Measurements from ENCODE around the gene C10orf90. TPM values are rescaled to one million over a fixed set of nuclear protein-coding genes. Genes with fewer than 3 reads are reported as not detected.

C10orf90 gene
- total RNA-seq, 1 experiment from 2014 or later: 0.18 TPM

GRCh38 chr10:126392068-126392467 lies 278.4 kb downstream of the C10orf90 start:
- Histone ChIP-seq H3K9me2 (replicated peaks; ENCODE audit: low read length) (no peaks in the 10 kb centered on the region), H3K4me3 (ENCODE audit: low read length) (no peak overlapping the region), H4K20me1 (ENCODE audit: low read length) (no peaks in the 10 kb centered on the region), H3K27ac (ENCODE audit: low read length) (no peak overlapping the region), H3K4me2 (ENCODE audit: low read length) (no peak overlapping the region), H3K27me3 (ENCODE audit: low read length) (no peaks in the 10 kb centered on the region), H3K4me1 (ENCODE audit: insufficient read depth, low read length) (peaks cover 4% of the 10 kb centered on the region), H3K79me2 (ENCODE audit: low read length) (no peaks in the 10 kb centered on the region), H3K9ac (ENCODE audit: low read length) (no peak overlapping the region), H2AFZ (ENCODE audit: low read length) (no peak overlapping the region), H3K9me3 (ENCODE audit: low read length) (no peaks in the 10 kb centered on the region), H3K36me3 (ENCODE audit: low read depth, low read length) (no peaks in the 10 kb centered on the region), H3F3A (ENCODE audit: low read length, unreplicated experiment) (no peaks in the 10 kb centered on the region)
- no TSS peak for BruUV-seq (replicated peaks)
- TF ChIP-seq CTCF (conservative IDR thresholded peaks at IDR 0.05; ENCODE audit: low read depth, low read length): no peak
- no peak for TF ChIP-seq EZH2 (IDR thresholded peaks at IDR 0.05; ENCODE audit: low read length, unreplicated experiment)
- TF ChIP-seq EZH2phosphoT487 (IDR thresholded peaks at IDR 0.05; ENCODE audit: borderline replicate concordance, low read length): no peak
- intact Hi-C loops (cut with micrococcal nuclease): no loop called here
- CTCF ChIA-PET: no interaction called here
- ATAC-seq (no peak), DNase-seq (no peak)
- POLR2A ChIA-PET (ENCODE audit: unreplicated experiment): no interaction called here

DNA sequence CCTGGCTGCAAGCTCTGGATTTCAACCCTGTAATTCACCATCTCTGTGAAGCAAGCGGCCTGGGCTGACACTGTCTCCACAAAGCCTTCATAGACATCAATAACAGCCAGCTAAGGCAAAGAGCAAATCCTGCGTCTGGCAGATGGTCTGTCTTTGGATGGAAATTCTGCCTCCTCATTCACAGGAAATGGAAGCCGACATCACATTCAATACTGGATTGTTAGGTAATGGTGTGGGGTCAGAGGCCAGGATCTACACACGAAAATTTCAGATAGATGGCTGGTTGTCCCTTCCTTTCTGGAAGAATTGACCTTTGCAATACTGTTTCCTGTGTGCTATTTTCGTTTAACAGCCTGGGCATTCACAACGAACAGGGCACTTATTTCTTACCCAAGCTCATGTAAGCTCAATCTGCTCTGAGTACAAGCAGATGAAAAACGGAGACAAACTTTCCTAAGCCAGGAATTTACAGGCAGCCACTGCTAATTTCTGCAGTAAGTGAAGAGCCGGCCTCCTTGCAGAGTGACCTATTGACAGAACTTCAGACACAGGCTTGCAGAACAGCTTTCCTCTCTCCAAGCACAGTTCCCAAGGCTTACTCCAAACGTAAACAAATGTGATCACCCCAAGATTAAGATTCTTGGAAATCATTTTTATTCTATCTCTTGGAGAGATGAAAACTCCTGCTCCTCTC lies 279.2 kb downstream of the C10orf90 start:
- BruUV-seq (replicated peaks): no TSS peak
- Histone ChIP-seq H3F3A (ENCODE audit: low read length, unreplicated experiment) (no peaks in the 10 kb centered on the region), H3K4me3 (ENCODE audit: low read length) (no peak overlapping the region), H3K79me2 (ENCODE audit: low read length) (no peaks in the 10 kb centered on the region), H3K27ac (ENCODE audit: low read length) (no peak overlapping the region), H3K27me3 (ENCODE audit: low read length) (no peaks in the 10 kb centered on the region), H3K9ac (ENCODE audit: low read length) (no peak overlapping the region), H3K4me1 (ENCODE audit: insufficient read depth, low read length) (peaks cover 5% of the 10 kb centered on the region; the same call in 1 of the 2 replicates), H3K36me3 (ENCODE audit: low read depth, low read length) (no peaks in the 10 kb centered on the region), H4K20me1 (ENCODE audit: low read length) (no peaks in the 10 kb centered on the region), H3K4me2 (ENCODE audit: low read length) (no peak overlapping the region), H3K9me3 (ENCODE audit: low read length) (no peaks in the 10 kb centered on the region), H2AFZ (ENCODE audit: low read length) (no peak overlapping the region), H3K9me2 (replicated peaks; ENCODE audit: low read length) (no peaks in the 10 kb centered on the region)
- ChIA-PET POLR2A (ENCODE audit: unreplicated experiment) (no interaction called here), CTCF (no interaction called here)
- TF ChIP-seq EZH2 (IDR thresholded peaks at IDR 0.05; ENCODE audit: low read length, unreplicated experiment): no peak
- TF ChIP-seq CTCF (conservative IDR thresholded peaks at IDR 0.05; ENCODE audit: low read depth, low read length): no peak
- DNase-seq (no peak), ATAC-seq (no peak)
- intact Hi-C loops (cut with micrococcal nuclease): no loop called here

DNA sequence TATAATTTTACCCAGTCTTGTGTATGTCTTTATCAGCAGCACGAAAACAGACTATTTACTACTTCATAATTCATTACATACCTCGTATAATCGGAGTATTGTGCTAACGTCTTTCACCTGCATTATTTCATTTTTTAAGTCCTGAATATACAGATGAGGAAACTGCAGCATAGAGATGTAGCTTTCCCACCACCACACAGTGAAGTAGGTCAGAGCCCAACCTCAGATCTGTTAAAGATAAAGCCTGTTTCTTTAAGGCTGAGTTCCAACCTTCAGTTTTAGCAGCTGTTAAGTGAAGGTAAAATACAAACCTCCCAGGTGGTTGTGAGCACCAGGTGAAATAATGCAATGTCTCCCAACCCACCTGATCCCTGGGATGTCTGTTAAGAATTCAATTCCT lies 280.2 kb downstream of the C10orf90 start:
- Histone ChIP-seq H3K9ac (ENCODE audit: low read length) (no peak overlapping the region), H3K9me2 (replicated peaks; ENCODE audit: low read length) (no peaks in the 10 kb centered on the region), H3K4me1 (ENCODE audit: insufficient read depth, low read length) (peaks cover 6% of the 10 kb centered on the region; the same call in 1 of the 2 replicates), H3K27ac (ENCODE audit: low read length) (no peak overlapping the region), H3K4me2 (ENCODE audit: low read length) (no peak overlapping the region), H2AFZ (ENCODE audit: low read length) (no peak overlapping the region), H3K9me3 (ENCODE audit: low read length) (no peaks in the 10 kb centered on the region), H3K27me3 (ENCODE audit: low read length) (no peaks in the 10 kb centered on the region), H3K4me3 (ENCODE audit: low read length) (no peak overlapping the region), H3K79me2 (ENCODE audit: low read length) (no peaks in the 10 kb centered on the region), H3K36me3 (ENCODE audit: low read depth, low read length) (no peaks in the 10 kb centered on the region), H4K20me1 (ENCODE audit: low read length) (no peaks in the 10 kb centered on the region), H3F3A (ENCODE audit: low read length, unreplicated experiment) (no peaks in the 10 kb centered on the region)
- no peak for ATAC-seq
- BruUV-seq (replicated peaks): no TSS peak
- intact Hi-C loops (cut with micrococcal nuclease): no loop called here
- ChIA-PET CTCF (no interaction called here), POLR2A (ENCODE audit: unreplicated experiment) (no interaction called here)
- TF ChIP-seq CTCF (conservative IDR thresholded peaks at IDR 0.05; ENCODE audit: low read depth, low read length) (no peak), EZH2phosphoT487 (IDR thresholded peaks at IDR 0.05; ENCODE audit: borderline replicate concordance, low read length) (no peak), EZH2 (IDR thresholded peaks at IDR 0.05; ENCODE audit: low read length, unreplicated experiment) (no peak)
- DNase-seq: no peak
